HG02973 (cell line): ENCODE measurements around the gene LHFPL2.

Source experiments
- ATAC-seq: cut with Tn5 transposase; IDR thresholded peaks from one replicate; pipeline ENCODE4 v1.9.1; 2021; ENCODE audit warnings: moderate library complexity; ENCODE audit not compliant: unreplicated experiment

Gene LHFPL2

DNA sequence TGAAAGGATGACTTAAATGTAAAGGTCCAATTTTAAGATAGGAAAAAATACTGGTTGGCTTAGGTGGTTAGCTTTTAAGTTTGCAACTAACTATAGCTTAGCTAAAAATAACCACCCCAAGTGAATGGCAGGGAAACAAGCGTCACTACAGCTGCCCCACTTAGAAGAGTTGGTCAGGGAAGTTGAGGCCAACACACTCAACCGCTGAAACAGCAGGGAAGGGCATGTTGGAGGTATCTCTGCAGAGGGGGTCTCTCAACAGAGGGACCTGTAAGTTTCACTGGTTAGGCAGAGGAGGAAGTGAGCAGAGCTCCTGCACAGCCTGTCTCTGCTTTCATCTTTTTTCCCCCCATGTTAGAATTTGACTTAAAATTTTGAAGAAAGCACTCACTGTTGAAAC lies 75.3 kb downstream of the LHFPL2 start:
- ATAC-seq: no peak

DNA sequence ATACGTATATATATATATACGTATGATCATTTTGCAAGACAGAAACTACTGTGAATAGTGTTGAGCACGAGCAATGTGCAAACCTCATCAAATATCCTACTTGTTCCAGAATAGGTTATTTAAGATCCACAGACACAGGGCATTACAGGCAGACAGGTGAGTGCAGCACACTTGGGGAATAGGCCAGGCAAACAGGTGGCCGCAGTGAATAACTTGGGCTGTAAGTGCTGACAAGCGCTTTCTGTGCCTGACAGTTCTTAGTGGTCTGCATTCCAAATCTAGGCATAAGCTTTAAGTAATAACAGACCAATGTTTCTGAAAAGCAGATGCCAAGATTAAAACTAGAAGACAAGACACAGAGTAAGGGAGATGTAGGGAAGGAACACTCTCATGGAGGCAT lies 77.9 kb downstream of the LHFPL2 start:
- no peak for ATAC-seq

DNA sequence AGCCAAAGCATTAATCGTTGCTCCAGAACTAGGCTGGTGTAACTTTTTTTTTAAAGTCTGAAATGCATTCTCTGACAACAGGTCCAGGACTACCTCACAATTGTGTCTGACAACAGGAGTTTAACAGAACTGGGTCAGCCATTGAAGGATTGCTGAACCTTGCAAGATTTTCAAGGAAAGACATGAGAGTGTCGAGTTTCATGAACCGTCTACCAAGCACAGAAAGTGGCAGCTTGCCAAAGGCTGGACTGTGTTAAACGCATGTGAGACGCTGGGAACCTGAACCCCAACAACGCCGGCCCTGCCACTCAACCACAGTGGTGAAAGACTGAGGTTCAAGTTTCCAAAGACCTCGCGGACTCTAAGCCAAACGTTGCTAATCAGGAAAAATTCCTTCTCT lies 79.1 kb downstream of the LHFPL2 start:
- ATAC-seq: no peak

DNA sequence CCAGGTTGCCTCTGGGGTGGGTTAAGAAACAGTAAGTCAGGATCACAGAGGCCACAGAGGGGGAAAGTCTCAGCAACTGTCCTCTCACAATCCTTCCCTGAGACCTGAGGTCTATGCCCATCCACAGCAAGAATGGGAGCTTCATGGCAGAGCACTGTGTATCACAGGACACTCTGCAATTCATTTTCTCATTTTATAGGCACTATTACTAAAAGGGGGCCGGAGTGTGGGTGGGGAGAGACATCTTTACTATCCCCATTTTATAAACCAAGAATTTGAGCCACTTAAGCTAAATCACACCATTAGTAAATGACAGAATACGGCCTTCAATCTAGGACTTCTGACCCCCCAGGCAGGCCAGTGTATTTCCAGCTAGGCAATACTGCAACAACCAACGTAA lies 79.9 kb downstream of the LHFPL2 start:
- no peak for ATAC-seq

DNA sequence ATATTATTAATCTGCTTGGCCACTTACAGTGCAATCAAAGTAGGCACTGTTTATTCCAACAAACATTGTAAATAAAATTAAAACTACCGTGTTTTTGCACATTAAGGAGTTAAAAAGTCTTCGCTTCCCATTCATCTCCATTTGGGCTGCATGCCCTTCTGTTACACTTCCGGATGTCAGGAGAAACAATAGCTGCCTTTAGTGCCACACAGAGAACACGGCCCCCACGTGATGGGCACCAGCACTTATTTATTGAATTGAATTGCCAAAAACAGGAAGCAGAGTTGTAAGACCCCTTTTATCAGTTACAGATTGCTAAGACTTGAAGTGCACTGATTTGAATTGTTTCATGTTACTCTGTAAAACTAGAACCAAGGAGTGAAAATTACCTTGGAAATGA lies 80.4 kb downstream of the LHFPL2 start:
- ATAC-seq: no peak

DNA sequence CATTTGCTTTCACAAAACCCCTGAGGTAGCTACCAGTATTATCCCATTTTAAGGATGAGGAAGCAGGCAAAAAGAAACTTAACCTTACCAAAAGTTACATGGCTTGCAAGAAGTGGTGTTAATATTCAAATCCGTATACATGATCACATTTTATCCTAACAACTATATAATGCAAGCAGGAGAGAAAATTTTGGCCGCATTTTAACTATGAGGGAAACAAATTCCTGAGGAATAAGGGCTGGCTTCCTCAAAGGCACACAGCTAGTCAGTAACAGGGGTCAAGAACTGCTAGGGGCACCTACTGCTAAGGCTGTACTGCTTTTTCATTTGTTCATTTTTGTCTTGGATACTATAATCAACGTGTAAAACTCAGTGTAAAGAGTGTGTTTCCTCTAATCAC lies 81.0 kb downstream of the LHFPL2 start:
- no peak for ATAC-seq

DNA sequence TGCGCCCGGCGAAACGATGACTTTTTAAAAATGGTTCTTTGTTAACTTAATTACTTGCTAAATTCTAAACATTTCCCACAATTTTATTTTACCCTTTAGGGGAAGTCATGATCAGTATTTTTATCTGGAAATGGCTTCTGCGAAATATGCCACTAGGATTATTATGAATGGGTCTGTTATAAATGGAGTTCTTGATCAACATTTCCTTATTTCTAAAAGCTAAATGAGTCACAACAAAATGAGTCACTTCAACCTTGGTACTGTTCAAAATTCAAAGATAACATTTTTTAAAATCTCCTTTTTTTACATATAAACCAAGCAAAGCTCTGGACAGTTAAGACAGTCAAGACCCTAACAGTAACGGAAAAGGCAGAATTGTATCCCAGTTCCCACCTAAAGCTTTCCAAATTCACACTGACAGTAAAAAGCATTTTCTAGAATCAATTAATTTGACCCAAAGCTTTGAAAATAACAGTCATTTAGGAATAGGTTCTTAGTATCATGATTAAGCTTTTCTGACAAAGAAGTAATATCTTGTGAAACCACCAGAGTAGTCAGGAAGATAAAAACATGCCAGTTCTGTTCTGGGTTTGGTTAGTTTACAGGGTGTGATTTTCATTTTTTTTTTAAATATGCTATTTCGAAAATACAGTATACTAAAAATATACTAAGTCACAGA lies 81.7 kb downstream of the LHFPL2 start:
- ATAC-seq: no peak

DNA sequence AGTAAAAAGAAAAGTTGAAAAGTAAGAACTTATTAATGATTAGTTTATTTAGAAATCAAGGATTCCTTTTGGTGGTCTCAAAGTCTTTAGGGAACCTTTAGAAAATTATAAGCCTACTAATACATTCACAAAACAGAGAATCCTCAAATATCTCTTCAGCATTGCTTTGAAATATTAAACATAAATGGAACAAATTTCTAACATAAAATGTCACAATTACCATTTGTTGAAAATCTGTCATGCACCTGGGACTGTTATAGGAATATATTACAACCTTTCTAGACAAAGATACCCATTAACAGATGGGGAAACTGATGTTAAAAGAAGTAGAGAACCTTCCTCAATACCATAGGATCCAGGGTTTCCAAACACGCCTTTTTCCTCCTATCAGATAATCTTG lies 83.2 kb downstream of the LHFPL2 start:
- ATAC-seq: no peak

DNA sequence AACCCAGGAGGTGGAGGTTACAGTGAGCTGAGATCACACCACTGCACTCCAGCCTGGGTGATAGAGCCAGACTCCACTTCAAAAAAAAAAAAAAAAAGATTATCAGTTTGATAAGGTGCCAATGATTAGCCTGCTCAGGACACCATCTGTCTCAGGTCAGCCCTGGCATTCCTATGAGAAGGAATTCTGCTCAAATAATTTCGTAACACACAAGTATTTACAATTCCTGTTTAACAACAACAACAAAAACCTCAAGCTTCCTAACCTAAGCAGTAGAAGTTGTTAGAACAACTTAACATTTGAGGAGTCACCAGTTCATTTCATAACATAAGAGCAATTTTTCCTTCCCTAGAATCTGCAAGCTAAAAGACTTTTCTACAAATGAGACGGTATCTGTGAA lies 85.0 kb downstream of the LHFPL2 start:
- ATAC-seq: no peak

DNA sequence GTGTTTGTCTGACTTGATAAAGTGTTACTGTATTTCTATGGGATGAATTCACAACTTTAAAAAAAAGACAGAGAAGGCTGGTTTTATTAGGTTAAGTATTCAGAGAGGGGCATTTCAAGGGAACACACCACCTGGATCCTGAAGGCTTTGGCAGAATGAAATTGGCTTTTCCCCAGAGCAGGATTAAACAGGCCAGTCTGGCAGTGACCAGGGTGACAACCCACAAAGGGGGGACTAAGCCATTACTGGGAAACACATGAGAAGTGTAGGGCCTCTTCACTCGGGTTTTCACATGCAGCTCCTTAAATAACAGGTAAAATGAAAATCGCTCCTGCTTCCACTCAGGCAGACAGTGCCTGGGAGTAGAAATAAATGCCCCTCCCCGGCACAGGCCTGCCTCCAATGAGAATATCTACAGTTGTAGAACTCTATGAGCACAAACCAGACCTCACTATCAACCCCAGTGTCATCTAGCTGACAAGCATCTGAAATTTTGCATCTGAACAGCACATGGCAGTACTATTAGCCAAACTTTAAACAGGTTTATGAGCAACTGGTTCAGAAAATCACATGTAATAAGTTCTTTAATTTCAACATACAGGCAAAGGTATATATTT lies 85.8 kb downstream of the LHFPL2 start:
- ATAC-seq: no peak

DNA sequence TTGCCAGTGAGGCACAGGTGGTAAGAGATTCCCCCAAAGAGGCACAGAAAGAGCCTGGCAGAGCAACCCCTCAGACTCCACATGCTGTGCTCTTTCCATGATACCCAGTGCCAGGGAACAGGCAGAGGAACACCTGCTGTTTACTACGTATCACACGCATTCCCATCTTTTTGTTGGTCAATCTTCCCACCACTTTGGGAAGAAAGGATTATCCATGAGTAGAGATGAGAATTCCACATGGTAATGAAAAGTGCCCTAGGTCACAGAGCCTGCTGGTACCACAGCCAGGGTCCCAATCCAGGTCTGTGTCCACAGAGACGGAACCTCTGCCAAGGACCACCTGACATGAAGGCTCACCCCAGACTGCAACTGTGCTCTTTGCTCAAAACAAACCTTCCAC lies 86.6 kb downstream of the LHFPL2 start:
- no peak for ATAC-seq

DNA sequence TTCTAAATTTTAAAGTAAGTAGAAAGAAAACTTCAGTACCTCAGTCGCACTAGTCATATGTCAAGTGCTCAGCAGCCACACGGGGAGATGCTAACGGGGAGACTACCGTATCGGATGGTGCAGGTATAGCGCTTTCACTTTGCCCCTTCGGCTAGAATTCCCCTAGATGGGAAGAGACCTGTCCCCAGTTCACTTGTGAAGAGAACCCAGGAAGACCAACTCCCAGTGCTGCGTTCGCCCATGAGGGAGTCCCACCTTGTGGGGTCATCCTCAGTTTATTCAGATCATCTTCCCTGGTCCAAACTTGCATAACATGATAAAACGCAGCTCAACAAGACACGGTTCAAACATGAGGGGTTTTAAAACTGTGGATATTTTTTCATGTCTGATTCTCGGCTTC lies 87.3 kb downstream of the LHFPL2 start:
- no peak for ATAC-seq

DNA sequence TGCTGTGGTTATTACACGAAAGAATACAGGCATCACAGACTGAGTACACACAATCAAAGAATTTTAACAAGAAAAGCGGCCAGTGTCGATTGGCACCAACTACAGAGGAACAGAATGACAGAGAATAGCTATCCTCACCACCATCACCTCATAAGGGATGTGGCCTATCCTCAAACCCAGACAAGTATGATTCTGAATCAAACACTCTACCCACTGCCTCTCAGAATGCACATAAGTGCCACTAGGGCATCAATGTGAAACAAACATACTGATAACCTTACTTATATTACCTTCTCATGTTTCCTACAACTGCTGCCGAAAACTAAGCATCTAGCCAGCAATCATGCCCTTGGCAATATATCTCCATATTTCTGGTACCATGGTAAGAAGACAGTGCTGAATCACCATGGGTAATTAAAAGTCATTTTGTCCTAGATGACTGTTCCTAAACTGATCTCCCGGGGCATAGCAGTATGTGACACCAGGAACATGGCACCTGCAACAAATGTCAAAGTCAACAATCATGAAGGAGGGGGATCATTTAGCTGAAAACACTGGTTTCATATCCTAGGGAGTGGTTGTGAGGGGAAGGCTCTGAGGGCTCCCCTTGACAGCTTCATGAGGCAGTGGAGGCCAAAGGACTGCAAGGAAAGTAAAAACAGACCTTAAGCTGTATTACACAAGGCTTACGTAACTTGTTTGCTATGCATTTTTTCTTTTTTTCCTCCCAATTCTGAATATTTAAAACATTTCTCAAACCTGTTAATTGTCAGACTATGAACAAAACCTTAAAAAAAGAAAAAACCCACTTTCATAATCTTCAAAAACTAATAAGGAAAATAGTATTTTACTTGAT lies 88.3 kb downstream of the LHFPL2 start:
- no peak for ATAC-seq

DNA sequence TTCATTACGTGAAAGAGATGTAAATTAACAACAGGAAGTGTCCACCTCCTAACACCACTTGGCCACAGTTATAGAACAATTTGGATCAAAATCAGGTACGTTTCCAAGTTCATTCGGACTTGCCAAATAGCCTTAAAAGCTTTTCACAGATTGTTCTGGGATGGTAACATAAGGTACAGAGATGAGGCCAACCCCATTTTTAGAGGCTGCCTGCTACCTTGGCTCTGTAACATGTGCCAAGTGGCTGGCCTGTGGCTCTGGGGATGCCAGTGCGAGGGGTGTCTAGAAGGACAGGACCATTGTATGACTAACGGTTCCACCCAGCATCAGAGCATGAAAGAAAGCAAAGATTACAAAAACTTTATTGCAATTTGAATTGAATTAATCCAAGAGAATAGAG lies 91.0 kb downstream of the LHFPL2 start:
- ATAC-seq: no peak

DNA sequence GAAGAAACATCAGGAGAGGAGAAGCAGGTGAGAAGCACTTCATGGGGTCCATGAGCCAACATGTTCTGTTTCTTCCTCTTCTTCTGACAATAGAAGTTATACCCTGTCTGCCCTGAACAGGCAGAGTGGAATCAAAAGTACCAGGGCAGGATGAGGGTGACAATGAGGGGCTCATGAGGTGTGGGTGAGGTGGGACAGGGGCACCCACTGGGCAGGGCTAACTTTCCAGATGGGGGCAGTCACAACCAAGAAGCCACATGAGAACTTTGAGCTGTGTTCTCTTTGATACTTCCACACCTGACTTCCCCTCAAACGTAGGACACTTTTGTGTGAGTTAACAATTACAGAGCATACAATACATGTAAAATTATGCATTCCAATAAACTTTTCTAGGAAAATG lies 92.7 kb downstream of the LHFPL2 start:
- ATAC-seq: no peak

DNA sequence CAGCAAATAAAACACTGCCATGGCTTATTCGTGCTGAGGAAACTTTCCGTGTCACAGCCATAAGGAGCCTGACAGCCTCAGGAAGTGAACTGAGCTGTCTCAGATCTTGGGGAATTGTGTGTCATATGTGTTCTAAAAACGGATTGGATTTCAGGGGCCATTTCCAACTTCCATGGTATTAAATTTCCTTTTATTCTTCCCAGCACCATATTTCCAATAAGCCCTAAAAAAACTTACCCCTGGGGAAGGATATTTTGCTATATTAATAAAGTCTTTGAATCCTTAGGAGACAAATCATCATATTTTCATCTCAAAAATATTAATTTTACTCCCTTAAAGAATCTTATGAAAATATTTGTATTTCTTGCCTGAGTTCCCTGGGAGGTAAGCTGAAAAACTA lies 93.9 kb downstream of the LHFPL2 start:
- ATAC-seq: no peak

DNA sequence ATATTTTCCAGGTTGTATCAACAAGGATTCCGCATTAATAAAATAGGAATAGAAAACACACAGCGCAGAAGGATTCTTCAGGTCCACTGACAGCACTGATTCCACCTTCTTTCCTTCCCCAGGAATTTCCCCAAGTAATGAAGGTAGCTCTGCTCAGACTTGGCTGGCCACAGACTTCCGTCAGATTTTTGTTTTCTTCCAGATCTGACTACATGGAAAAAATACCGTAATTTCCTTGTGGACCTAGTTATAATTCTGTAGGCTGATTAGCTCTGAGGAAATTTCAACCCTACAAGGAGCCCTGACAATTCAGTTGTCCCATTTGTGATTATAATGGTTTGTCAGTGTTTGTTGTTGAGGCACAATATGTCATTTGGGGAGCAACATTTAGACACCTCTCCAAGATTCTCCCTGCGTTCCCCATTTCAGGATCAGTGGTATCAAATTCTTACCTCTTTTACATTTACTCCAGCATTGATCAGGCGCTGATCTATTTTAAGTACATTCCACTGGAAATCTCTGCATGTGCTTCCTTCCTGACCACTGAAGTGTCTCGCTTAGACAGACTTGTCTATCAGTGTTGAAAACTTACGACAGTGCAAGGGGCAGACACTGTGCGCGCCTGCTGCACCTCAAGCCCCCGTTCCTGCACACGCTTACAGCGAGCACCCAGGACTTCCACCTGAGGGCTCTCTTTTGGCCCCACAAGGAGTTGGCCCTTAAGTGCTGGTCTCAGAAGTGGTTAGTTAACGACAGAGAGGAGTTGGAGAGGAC lies 94.8 kb downstream of the LHFPL2 start:
- no peak for ATAC-seq

DNA sequence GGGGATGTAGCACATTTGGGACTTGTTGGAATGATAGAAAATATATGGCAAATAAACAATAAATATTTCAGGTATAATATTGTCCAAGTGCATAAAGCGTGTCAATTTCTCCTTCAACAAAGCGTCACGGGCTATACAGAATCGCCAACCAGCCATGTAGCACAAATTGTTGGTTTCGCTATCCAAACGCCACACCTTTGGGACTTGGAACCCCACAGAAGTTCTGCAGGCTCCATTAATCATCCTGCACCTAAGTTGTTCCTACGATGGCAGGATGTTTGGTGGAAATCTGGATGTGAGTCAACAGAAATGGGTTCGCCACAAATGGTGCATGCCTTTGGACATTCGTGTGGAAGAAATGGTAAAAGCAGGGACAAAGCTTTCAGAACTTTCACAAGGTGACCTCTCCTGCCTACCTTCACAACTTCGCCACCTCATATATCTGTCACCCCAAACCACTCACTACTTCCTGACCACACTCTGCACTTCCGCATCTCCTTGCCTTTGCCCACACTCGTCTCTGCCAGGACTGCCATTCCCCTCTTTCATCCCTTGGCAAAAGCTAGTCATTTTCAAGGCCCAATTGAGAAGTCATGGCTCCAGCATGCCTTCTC lies 95.7 kb downstream of the LHFPL2 start:
- no peak for ATAC-seq

DNA sequence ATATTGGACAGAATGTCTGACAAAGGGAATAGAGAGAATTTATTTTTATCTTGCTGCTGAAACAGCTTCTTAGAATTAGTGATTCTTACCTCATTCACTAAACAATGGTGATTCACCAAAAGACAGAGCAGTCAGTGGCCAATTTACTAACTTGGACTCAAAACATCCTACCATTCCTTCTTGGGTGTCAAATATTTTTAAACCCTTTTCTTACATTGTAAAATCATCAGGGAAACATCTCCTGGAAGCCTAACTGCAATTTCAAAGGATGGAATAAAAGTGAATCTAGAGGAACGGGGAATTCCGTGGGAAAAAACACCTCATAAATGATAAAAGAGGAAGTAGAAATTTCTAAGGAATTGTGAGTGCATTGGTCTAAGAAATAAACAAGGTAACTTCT lies 97.7 kb downstream of the LHFPL2 start:
- no peak for ATAC-seq

DNA sequence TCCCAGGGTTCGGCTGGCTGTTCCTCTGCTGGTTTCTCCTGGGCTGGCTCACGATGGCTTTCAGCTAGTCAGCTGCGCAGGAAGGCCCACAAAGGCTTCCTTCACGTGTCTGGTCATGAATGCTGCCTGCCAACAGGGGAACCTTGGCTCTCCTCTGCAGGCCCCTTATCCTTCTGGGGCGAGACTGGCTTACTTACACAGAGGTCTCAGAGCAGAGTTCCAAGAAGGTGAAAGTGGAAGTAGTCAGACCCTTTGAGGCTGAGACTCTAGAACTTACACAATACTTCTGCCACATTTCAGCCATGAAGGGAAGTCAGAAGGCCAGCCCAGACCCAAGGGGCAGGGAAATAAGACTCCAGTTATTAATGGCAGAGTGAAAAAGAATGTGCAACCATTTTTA lies 99.5 kb downstream of the LHFPL2 start:
- ATAC-seq: no peak
